ENCODE measurements around the gene ADAMTS5.

DNA sequence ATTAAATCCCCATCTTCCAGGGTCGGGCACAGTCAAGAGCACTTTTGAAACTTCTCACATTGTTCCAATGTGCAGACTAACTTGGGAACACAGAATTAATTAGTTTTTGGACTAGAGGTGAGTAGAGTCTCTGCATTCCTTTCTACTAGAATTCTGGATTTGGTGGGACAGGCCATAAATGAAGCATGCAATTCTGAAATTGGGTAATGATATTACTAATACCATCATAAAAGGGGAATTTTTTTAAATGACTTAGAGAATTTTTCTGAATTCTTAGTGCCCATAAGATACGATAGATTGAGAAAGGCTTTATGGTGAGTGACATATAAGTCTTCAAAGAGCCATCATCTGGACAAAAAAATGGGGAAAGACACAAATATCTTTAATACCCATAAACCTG, 41.8 kb downstream of the ADAMTS5 start:
- TF ChIP-seq, protein P1, sequence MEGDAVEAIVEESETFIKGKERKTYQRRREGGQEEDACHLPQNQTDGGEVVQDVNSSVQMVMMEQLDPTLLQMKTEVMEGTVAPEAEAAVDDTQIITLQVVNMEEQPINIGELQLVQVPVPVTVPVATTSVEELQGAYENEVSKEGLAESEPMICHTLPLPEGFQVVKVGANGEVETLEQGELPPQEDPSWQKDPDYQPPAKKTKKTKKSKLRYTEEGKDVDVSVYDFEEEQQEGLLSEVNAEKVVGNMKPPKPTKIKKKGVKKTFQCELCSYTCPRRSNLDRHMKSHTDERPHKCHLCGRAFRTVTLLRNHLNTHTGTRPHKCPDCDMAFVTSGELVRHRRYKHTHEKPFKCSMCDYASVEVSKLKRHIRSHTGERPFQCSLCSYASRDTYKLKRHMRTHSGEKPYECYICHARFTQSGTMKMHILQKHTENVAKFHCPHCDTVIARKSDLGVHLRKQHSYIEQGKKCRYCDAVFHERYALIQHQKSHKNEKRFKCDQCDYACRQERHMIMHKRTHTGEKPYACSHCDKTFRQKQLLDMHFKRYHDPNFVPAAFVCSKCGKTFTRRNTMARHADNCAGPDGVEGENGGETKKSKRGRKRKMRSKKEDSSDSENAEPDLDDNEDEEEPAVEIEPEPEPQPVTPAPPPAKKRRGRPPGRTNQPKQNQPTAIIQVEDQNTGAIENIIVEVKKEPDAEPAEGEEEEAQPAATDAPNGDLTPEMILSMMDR (IDR thresholded peaks at IDR 0.05; ENCODE audit: low read length): no peak
- no peak for TF ChIP-seq EZH2 (IDR thresholded peaks at IDR 0.05; ENCODE audit: borderline replicate concordance, low read length)

Data from OCI-LY1 (cell line).